ENCODE results near the gene NODAL. TPM values are rescaled to one million over a fixed set of nuclear protein-coding genes. Genes with fewer than 3 reads are reported as not detected.
A peak's percentile ranks its signal among the peaks of the same experiment; 100 is the strongest.

The NODAL gene
- total and polyA plus RNA-seq, 12 donors, result 0.04 to 0.29 TPM; not detected in 10

DNA sequence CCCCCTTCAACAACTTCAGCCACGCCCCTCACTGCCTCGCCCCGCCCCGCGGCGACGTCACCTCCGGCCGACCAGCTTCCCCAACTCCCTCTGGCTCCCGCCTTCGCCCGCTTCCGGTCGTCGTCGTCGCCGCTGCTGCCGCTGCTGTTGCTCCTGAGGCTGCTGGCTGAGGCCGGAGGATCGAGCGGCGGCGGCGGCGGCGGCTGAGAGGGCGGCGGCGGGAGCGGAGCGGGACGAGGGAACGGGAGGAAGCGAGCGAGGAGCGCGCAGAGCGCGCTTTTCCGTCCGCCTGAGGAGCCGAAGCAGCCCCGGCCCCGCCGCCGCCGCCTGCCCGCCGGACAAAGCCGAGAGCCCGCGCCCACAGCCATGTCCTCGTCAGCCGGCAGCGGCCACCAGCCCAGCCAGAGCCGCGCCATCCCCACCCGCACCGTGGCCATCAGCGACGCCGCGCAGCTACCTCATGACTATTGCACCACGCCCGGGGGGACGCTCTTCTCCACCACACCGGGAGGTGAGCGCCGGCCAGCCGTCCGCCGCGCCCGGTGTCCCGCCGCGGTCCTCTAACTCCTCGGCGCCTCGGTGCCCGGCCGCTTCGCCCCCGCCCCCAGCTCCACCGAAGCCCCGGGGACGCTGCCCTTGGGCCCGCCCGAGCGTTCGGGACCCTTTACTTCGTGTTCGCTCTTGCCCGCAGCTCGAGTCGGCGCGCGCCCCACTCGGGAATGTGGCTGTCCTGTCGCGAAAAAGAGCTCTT lies 37.3 kb downstream of the NODAL start, which contains the start of gene EIF4EBP2:
Gene EIF4EBP2 (plus strand): TSS at position 110 of the 751 bp plus-strand sequence. CDS start 257 bp downstream, at position 367.
- no peaks in the 10 kb centered on the region for H3K9me3 ChIP-seq
- H3K27me3 ChIP-seq, result no peaks in the 10 kb centered on the region
- TF ChIP-seq, protein P1, sequence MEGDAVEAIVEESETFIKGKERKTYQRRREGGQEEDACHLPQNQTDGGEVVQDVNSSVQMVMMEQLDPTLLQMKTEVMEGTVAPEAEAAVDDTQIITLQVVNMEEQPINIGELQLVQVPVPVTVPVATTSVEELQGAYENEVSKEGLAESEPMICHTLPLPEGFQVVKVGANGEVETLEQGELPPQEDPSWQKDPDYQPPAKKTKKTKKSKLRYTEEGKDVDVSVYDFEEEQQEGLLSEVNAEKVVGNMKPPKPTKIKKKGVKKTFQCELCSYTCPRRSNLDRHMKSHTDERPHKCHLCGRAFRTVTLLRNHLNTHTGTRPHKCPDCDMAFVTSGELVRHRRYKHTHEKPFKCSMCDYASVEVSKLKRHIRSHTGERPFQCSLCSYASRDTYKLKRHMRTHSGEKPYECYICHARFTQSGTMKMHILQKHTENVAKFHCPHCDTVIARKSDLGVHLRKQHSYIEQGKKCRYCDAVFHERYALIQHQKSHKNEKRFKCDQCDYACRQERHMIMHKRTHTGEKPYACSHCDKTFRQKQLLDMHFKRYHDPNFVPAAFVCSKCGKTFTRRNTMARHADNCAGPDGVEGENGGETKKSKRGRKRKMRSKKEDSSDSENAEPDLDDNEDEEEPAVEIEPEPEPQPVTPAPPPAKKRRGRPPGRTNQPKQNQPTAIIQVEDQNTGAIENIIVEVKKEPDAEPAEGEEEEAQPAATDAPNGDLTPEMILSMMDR (IDR thresholded peaks at IDR 0.05), result no peak
- peak within 1 kb of the TSS; percentile 68 to 99 (median 93) for H3K4me3 ChIP-seq
- peak; percentile 94 to 97 (median 96) for ATAC-seq
- DNase-seq, result peak; percentile 99
- intact Hi-C loops (cut with DNase I), result loop anchor here in 2 of 10 donors (2.0 to 10.0 kb wide), 4 partner anchors 21 to 101 kb away; partner anchors contain the start of gene LRRC20 (in 1 of the 2)
- 0% methylated on average over 58 to 103 of the region's 103 CpGs for WGBS, 2 donors
- peaks cover 9 to 43% (median 38%) of the 10 kb centered on the region in 9 donors for H3K4me1 ChIP-seq
- H3K36me3 ChIP-seq, result peaks cover 0 to 3% (median 0%) of the 10 kb centered on the region in 9 donors
- peak within 1 kb of the TSS; percentile 89 to 100 (median 98) for H3K27ac ChIP-seq

DNA sequence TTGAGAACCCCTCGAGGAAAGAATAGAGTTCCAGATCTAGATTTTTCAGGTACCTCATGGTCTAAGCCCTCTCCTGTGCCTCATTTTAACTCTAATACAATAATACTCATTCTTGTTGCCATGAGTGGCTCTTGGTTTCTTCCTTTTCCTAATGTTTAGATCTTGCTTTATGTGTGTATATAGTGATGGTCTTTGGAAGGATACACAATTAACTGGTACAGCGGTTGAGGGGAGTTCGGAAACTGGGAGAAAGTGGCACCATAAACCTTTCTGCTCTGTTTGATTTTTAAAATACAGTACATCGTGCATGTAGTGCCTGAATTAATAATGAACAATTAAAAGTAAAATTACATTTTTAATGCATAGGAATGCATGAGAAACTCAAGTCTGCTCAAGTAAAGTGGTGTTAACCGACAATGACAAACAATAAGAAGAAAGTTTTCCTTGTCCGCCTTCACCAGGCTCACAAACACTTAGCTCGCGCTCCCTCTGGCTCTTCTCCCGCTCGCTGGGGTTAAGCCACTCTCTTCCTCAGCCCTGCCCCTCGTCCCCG lies 37.9 kb downstream of the NODAL start:
- intact Hi-C loops (cut with DNase I), result loop anchor here in 2 of 10 donors (2.0 to 10.0 kb wide), 4 partner anchors 21 to 101 kb away; partner anchors contain the start of gene LRRC20 (in 2 of the 2)
- peak overlapping the region in 9 of 10 donors; percentile 69 to 99 (median 96) for H3K4me3 ChIP-seq
- H3K9me3 ChIP-seq, result no peaks in the 10 kb centered on the region
- 5 to 6% methylated on average over 12 of the region's 12 CpGs for WGBS, 2 donors
- peaks cover 0 to 3% (median 0%) of the 10 kb centered on the region in 9 donors for H3K36me3 ChIP-seq
- no peak for ATAC-seq
- no peak for DNase-seq
- H3K27ac ChIP-seq, result peak overlapping the region in 9 of 10 donors; percentile 89 to 100 (median 98)
- H3K27me3 ChIP-seq, result no peaks in the 10 kb centered on the region
- peaks cover 7 to 36% (median 31%) of the 10 kb centered on the region in 9 donors for H3K4me1 ChIP-seq
- TF ChIP-seq, protein P1 (IDR thresholded peaks at IDR 0.05), result peak in 3 of 9 donors; percentile 25 to 35 (median 26)

DNA sequence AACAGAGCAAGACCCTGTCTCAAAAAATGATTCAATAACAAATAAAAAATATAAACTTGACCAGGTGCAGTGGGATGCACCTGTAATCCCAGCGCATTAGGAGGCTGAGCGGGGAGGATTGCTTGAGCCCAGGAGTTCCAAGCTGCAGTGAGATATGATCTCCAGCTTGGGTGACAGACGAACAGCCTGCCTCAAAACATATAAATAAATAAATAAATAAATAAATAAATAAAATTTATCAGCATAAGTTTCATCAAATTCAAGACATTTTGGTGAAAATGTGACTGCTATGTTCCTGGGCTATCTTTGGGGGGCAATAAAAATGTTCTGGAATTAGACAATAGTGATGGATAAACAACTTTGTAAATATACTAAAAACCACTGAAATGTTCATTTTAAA lies 42.3 kb downstream of the NODAL start:
- Histone ChIP-seq H3K27ac (no peak overlapping the region), H3K4me3 (no peak overlapping the region), H3K4me1 (peaks cover 0 to 8% (median 5%) of the 10 kb centered on the region in 9 donors), H3K27me3 (no peaks in the 10 kb centered on the region), H3K36me3 (no peaks in the 10 kb centered on the region), H3K9me3 (no peaks in the 10 kb centered on the region)
- TF ChIP-seq, protein P1 (IDR thresholded peaks at IDR 0.05), result no peak
- intact Hi-C loops (cut with DNase I), result no loop called here
- ATAC-seq, result no peak
- WGBS, 2 donors, result 95 to 99% methylated on average over 3 of the region's 3 CpGs
- DNase-seq, result no peak

DNA sequence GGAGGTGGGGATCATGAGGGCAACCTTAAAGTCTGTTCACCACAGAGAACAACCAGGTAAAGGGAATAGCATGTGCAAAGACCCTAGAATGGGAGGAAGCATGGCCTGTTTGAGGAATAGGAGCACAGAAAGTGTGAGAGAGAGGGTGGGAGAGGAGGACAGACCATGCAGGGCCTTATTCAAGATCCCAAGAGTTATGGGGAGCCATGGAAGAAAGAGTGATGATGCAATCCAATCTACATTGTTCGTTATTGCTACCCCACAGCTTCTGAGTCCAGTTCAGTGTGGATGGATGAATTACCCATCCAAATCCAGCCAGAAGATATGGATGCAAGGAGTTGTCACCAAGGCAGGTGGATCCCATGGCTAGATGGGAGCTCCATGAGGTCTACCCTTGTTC lies 45.3 kb downstream of the NODAL start:
- ATAC-seq (no peak), DNase-seq (no peak)
- no peaks in the 10 kb centered on the region for H3K36me3 ChIP-seq
- 83 to 87% methylated on average over 1 of the region's 1 CpG for WGBS, 2 donors
- H3K9me3 ChIP-seq, result no peaks in the 10 kb centered on the region
- TF ChIP-seq, protein P1 (IDR thresholded peaks at IDR 0.05), result no peak
- peaks cover 0 to 9% (median 6%) of the 10 kb centered on the region in 9 donors for H3K4me1 ChIP-seq
- H3K4me3 ChIP-seq, result no peak overlapping the region
- H3K27ac ChIP-seq, result no peak overlapping the region
- no peaks in the 10 kb centered on the region for H3K27me3 ChIP-seq
- intact Hi-C loops (cut with DNase I), result no loop called here

All from heart right ventricle (tissue), 16 donors.